Stomach (tissue), 4 donors: ENCODE results near the gene TRPT1.

ENCODE experiments used
- CTCF ChIP-seq, 7 experiments: fragments of 450-650 bp in 4 of 7; fragments of 200-600 bp in 3 of 7; sonication (generic) in 3 of 7; IDR thresholded peaks; one replicate each; pipeline ENCODE4 v1.5.1; 2016 to 2019; ENCODE audit warnings: antibody characterized with exemption in 7 of 7, control low read depth in 2 of 7, mild to moderate bottlenecking in 1 of 7
- EP300 ChIP-seq: sonication (generic); formaldehyde crosslinking; IDR thresholded peaks from one replicate; pipeline ENCODE4 v1.6.1; 2017; ENCODE audit warnings: antibody characterized with exemption
- POLR2AphosphoS5 ChIP-seq, 3 donors: sonication (generic); formaldehyde crosslinking; IDR thresholded peaks; one replicate each; pipeline ENCODE4 v1.6.1; 2016; ENCODE audit warnings: antibody characterized with exemption in 3 of 3

GRCh38 chr11:64181506-64182411 lies 44.2 kb downstream of the TRPT1 start:
- no peak for TF ChIP-seq CTCF (IDR thresholded peaks at IDR 0.05)
- peak; percentile 97 to 99 (median 98) for TF ChIP-seq POLR2AphosphoS5 (IDR thresholded peaks at IDR 0.05)
- TF ChIP-seq EP300, result no peak
